SK-N-SH treated with all-trans-retinoic acid at 6 μM for 48 hours (cell line): ENCODE measurements around the gene FDPS.

Source experiments
- ATAC-seq: fragments of 200-7000 bp; cut with Tn5 transposase; 3 replicates; pipeline ENCODE4 v1.9.1; 2020; ENCODE audit warnings: mild to moderate bottlenecking, moderate library complexity
- ARNTL ChIP-seq: fragments of 450-650 bp; formaldehyde crosslinking; IDR thresholded peaks from 2 replicates; pipeline ENCODE4 v1.5.0; 2020; ENCODE audit warnings: low read depth, mild to moderate bottlenecking, moderate library complexity, borderline replicate concordance
- BACH2 ChIP-seq: fragments of 250-450 bp; sonication (Bioruptor Pico); IDR thresholded peaks from 2 replicates; pipeline ENCODE4 v1.9.0; 2021; ENCODE audit warnings: mild to moderate bottlenecking, borderline replicate concordance
- CREB5 ChIP-seq: fragments of 250-450 bp; sonication (Bioruptor Pico); IDR thresholded peaks from 2 replicates; pipeline ENCODE4 v1.5.1; 2020; ENCODE audit warnings: low read depth, mild to moderate bottlenecking, moderate library complexity
- CSDC2 ChIP-seq: fragments of 250-450 bp; sonication (Bioruptor Pico); IDR thresholded peaks from 2 replicates; pipeline ENCODE4 v1.5.0; 2020; ENCODE audit warnings: mild to moderate bottlenecking, moderate library complexity
- ESRRG ChIP-seq: fragments of 250-450 bp; sonication (Bioruptor Pico); IDR thresholded peaks from 2 replicates; pipeline ENCODE4 v1.6.1; 2021; ENCODE audit warnings: mild to moderate bottlenecking
- GLIS3 ChIP-seq: fragments of 250-450 bp; sonication (Bioruptor Pico); IDR thresholded peaks from 2 replicates; pipeline ENCODE4 v1.5.0; 2020; ENCODE audit warnings: mild to moderate bottlenecking, moderate library complexity
- ISL1 ChIP-seq: fragments of 250-450 bp; sonication (Bioruptor Pico); IDR thresholded peaks from 2 replicates; pipeline ENCODE4 v2.1.2; 2022; ENCODE audit warnings: mild to moderate bottlenecking, moderate library complexity
- OSR1 ChIP-seq: fragments of 250-450 bp; sonication (Bioruptor Pico); IDR thresholded peaks from 2 replicates; pipeline ENCODE4 v1.8.0; 2022; ENCODE audit warnings: moderate library complexity, mild to moderate bottlenecking, inconsistent platforms
- PATZ1 ChIP-seq: fragments of 250-450 bp; sonication (Bioruptor Pico); IDR thresholded peaks from 2 replicates; pipeline ENCODE4 v1.8.0; 2020; ENCODE audit warnings: mild to moderate bottlenecking, moderate library complexity, borderline replicate concordance
- POU6F1 ChIP-seq: fragments of 250-450 bp; sonication (Bioruptor Pico); IDR thresholded peaks from 2 replicates; pipeline ENCODE4 v1.8.0; 2021; ENCODE audit warnings: low read depth, mild to moderate bottlenecking, moderate library complexity, borderline replicate concordance
- PPARA ChIP-seq: fragments of 250-450 bp; sonication (Bioruptor Pico); IDR thresholded peaks from 2 replicates; pipeline ENCODE4 v1.5.0; 2020; ENCODE audit warnings: mild to moderate bottlenecking, borderline replicate concordance
- RARB ChIP-seq: fragments of 250-450 bp; sonication (Bioruptor Pico); IDR thresholded peaks from 2 replicates; pipeline ENCODE4 v1.8.0; 2021; ENCODE audit warnings: mild to moderate bottlenecking, moderate library complexity
- SNAI2 ChIP-seq: fragments of 250-450 bp; sonication (Bioruptor Pico); IDR thresholded peaks from 2 replicates; pipeline ENCODE4 v1.5.0; 2020; ENCODE audit warnings: mild to moderate bottlenecking, moderate library complexity
- TCF4 ChIP-seq: fragments of 250-450 bp; sonication (Bioruptor Pico); IDR thresholded peaks from 2 replicates; pipeline ENCODE4 v1.8.0; 2021; ENCODE audit warnings: mild to moderate bottlenecking, moderate library complexity, borderline replicate concordance
- TOX ChIP-seq: fragments of 250-450 bp; sonication (Bioruptor Pico); IDR thresholded peaks from 2 replicates; pipeline ENCODE4 v1.8.0; 2021; ENCODE audit warnings: mild to moderate bottlenecking, moderate library complexity, borderline replicate concordance
- TSHZ2 ChIP-seq: fragments of 250-450 bp; sonication (Bioruptor Pico); IDR thresholded peaks from 2 replicates; pipeline ENCODE4 v1.5.0; 2020; ENCODE audit warnings: mild to moderate bottlenecking, moderate library complexity
- ZC3H10 ChIP-seq: fragments of 250-450 bp; sonication (Bioruptor Pico); IDR thresholded peaks from 2 replicates; pipeline ENCODE4 v1.5.1; 2021; ENCODE audit warnings: mild to moderate bottlenecking, moderate library complexity
- ZFP30 ChIP-seq: fragments of 450-650 bp; formaldehyde crosslinking; IDR thresholded peaks from 2 replicates; pipeline ENCODE4 v1.5.0; 2022; ENCODE audit warnings: mild to moderate bottlenecking, moderate library complexity
- ZNF565 ChIP-seq: fragments of 450-650 bp; formaldehyde crosslinking; conservative IDR thresholded peaks from 2 replicates; pipeline ENCODE4 v1.5.0; 2020; ENCODE audit warnings: low read depth, mild to moderate bottlenecking, moderate library complexity
- ZNF70 ChIP-seq: fragments of 450-650 bp; formaldehyde crosslinking; IDR thresholded peaks from 2 replicates; pipeline ENCODE4 v1.5.0; 2020; ENCODE audit warnings: mild to moderate bottlenecking, moderate library complexity
- ZNF8 ChIP-seq: fragments of 450-650 bp; formaldehyde crosslinking; IDR thresholded peaks from 2 replicates; pipeline ENCODE4 v1.5.0; 2020; ENCODE audit warnings: mild to moderate bottlenecking, moderate library complexity

FDPS gene

GRCh38 chr1:155267373-155267772 lies 41.3 kb upstream of the FDPS start (continued):
- no peak for TF ChIP-seq PATZ1
- TF ChIP-seq BACH2 = no peak

GRCh38 chr1:155268630-155269029 lies 40.0 kb upstream of the FDPS start:
- ATAC-seq = no peak
- no peak for TF ChIP-seq TCF4
- TF ChIP-seq ESRRG (CRISPR knock-in tag) = no peak
- no peak for TF ChIP-seq BACH2
- TF ChIP-seq ZFP30 (CRISPR knock-in tag) = no peak
- no peak for TF ChIP-seq ISL1 (CRISPR knock-in tag)
- no peak for TF ChIP-seq ZNF565 (CRISPR knock-in tag)
- no peak for TF ChIP-seq CSDC2 (CRISPR knock-in tag)
- TF ChIP-seq ZNF8 = no peak
- TF ChIP-seq TSHZ2 (CRISPR knock-in tag) = no peak
- no peak for TF ChIP-seq ZC3H10
- TF ChIP-seq PPARA = no peak
- TF ChIP-seq SNAI2 (CRISPR knock-in tag) = no peak
- no peak for TF ChIP-seq ARNTL (CRISPR knock-in tag)
- no peak for TF ChIP-seq RARB (CRISPR knock-in tag)
- TF ChIP-seq TOX (CRISPR knock-in tag) = no peak
- no peak for TF ChIP-seq POU6F1 (CRISPR knock-in tag)
- TF ChIP-seq CREB5 = no peak
- no peak for TF ChIP-seq PATZ1
- TF ChIP-seq OSR1 (CRISPR knock-in tag) = no peak
- TF ChIP-seq, all 23 proteins: peak for 0

GRCh38 chr1:155269381-155269780 lies 39.3 kb upstream of the FDPS start:
- no peak for ATAC-seq
- no peak for TF ChIP-seq CREB5
- TF ChIP-seq PPARA = no peak
- no peak for TF ChIP-seq TSHZ2 (CRISPR knock-in tag)
- no peak for TF ChIP-seq SNAI2 (CRISPR knock-in tag)
- TF ChIP-seq CSDC2 (CRISPR knock-in tag) = no peak
- no peak for TF ChIP-seq ESRRG (CRISPR knock-in tag)
- TF ChIP-seq GLIS3 (CRISPR knock-in tag) = no peak
- no peak for TF ChIP-seq ISL1 (CRISPR knock-in tag)
- TF ChIP-seq ZNF70 (CRISPR knock-in tag) = no peak
